ENCODE measurements around the gene ELANE.

ELANE gene

DNA sequence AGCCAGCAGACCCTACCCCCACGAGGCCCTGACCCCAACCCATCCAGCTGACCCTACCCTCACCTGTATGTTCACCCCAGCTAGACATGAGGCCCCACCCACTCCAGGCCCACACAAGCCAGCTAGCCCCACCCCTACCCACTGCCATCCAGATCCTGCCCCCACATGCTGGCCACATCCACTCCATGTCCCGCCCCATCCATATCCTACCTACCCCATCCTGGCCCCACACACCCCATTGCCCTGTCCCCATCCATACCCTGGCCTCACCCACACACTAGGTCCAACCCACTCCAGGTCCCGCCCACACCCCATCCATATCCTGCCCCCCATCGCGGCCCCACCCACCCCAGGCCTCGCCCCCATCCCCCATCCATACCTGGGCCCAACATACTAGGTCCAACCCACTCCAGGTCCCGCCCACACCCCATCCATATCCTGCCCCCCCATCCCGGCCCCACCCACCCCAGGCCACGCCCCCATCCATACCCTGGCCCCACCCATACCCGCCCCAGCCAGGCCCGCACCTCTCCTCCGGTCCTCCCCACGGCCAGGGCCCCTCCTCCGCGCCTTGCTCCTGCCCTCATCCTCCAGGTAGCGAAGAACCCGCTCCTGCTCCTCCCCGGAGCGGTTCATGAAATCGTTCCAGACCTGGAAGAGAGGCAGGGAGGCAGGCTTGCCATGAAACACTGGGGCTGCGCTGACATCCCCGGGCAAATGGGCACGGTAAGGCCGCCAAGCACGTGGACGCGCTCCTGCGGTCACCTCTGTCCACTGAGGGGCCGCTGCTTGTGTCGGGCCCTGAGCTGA, 48.4 kb downstream of the ELANE start:
- no peak for DNase-seq

GRCh38 chr19:901216-902092, 49.4 kb downstream of the ELANE start:
- no peak for DNase-seq

DNA sequence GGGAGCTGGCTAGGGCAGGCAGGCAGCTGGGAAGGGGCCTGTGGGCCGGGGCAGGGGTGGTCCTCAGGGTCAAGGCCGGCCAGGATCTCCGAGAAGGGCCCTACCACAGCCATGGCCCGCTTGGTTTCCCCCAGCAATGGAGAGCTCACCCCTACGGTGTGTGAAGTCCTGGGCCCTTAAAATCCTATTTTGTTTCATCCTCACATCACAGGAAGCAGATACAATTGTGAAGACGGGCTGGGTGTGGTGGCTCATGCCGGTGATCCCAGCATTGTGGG, 49.9 kb downstream of the ELANE start:
- no peak for DNase-seq

GRCh38 chr19:902446-903226, 50.5 kb downstream of the ELANE start:
- DNase-seq: no peak

GRCh38 chr19:903266-903797, 51.2 kb downstream of the ELANE start:
- DNase-seq: no peak

DNA sequence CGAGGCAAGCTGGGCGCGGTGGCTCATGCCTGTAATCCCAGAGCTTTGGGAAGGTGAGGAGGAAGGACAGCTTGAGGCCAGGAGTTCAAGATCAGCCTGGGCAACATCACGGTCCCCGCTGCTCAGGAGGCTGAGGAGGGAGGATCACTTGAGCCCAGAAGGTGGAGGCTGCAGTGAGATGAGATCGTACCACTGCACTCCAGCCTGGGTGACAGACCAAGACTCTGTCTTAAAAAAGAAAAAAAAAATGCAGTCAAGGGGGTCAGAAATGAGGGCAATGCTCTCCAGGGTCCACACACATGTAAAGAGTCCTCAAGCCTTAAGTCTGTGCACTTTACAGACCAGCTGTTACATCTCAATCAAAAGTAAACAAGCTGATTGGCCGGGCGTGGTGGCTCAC, 52.4 kb downstream of the ELANE start:
- no peak for DNase-seq

All from kidney glomerular epithelial cell (primary cell).